ENCODE data around the gene SYCN. TPM values are rescaled to one million over a fixed set of nuclear protein-coding genes. Genes with fewer than 3 reads are reported as not detected.
"Not testable (repeated sequence)": the region's sequence is repeated elsewhere in the genome, so short reads cannot be mapped to it uniquely, and the experiment has no call there.

SYCN gene
- not detected for total RNA-seq

GRCh38 chr19:39203372-39204341, at the start of gene SYCN:
TSS of gene SYCN (minus strand) at chr19:39204263. CDS start at chr19:39204254, 9 bp downstream.
- WGBS, 10 experiments = 0 to 15% (median 14%) methylated on average over 3 to 16 of the region's 57 CpGs; no CpG with 5 or more reads in 7 of the 10 experiments
- in situ Hi-C loops (cut with MboI; ENCODE audit: low pct_unique_long_range_greater_than_20kb in 2 of 9, low sequenced_read_pairs in 9 of 9, unreplicated experiment in 9 of 9) = no loop called here
- ATAC-seq (replicated peaks in 6 of 8) = no peak
- H3K4me1 ChIP-seq (replicated peaks in 1 of 2) = peaks cover 2 to 6% of the 10 kb centered on the region in 2 donors
- no peak within 1 kb of the TSS for H3K27ac ChIP-seq
- H3K4me3 ChIP-seq = no peak within 1 kb of the TSS

GRCh38 chr19:39253374-39254149, 49.5 kb upstream of the SYCN start:
- Histone ChIP-seq H3K4me1 (replicated peaks in 1 of 2) (peaks cover 6% of the 10 kb centered on the region in 2 donors), H3K4me3 (no peak overlapping the region), H3K27ac (no peak overlapping the region)
- 32 to 84% (median 59%) methylated on average over 3 to 6 of the region's 8 CpGs; no CpG with 5 or more reads in 1 of the 10 experiments for WGBS, 10 experiments
- in situ Hi-C loops (cut with MboI; ENCODE audit: low pct_unique_long_range_greater_than_20kb in 2 of 9, low sequenced_read_pairs in 9 of 9, unreplicated experiment in 9 of 9) = no loop called here
- no peak for ATAC-seq (replicated peaks in 6 of 8)

- Histone ChIP-seq H3K4me1 (replicated peaks in 1 of 2) (no peaks in the 10 kb centered on the region), H3K4me3 (no peak overlapping the region), H3K27ac (no peak overlapping the region)
- in situ Hi-C loops (cut with MboI; ENCODE audit: low pct_unique_long_range_greater_than_20kb in 2 of 9, low sequenced_read_pairs in 9 of 9, unreplicated experiment in 9 of 9) = no loop called here
- WGBS, 10 experiments = 5 to 67% (median 46%) methylated on average over 1 to 3 of the region's 3 CpGs; no CpG with 5 or more reads in 2 of the 10 experiments
- ATAC-seq (replicated peaks in 6 of 8) = no peak
Observed at GRCh38 chr19:39252458-39252857, 48.4 kb upstream of the SYCN start.

- Histone ChIP-seq H3K27ac (no peak overlapping the region), H3K4me3 (no peak overlapping the region), H3K4me1 (replicated peaks in 1 of 2) (no peaks in the 10 kb centered on the region)
- WGBS, 10 experiments = 17 to 79% (median 42%) methylated on average over 2 to 3 of the region's 3 CpGs
- no peak for ATAC-seq (replicated peaks in 6 of 8)
- in situ Hi-C loops (cut with MboI; ENCODE audit: low pct_unique_long_range_greater_than_20kb in 2 of 9, low sequenced_read_pairs in 9 of 9, unreplicated experiment in 9 of 9) = no loop called here
Observed at GRCh38 chr19:39251846-39252245, 47.8 kb upstream of the SYCN start.

- 25 to 83% (median 63%) methylated on average over 1 to 4 of the region's 5 CpGs; no CpG with 5 or more reads in 2 of the 10 experiments for WGBS, 10 experiments
- in situ Hi-C loops (cut with MboI; ENCODE audit: low pct_unique_long_range_greater_than_20kb in 2 of 9, low sequenced_read_pairs in 9 of 9, unreplicated experiment in 9 of 9) = no loop called here
- no peak for ATAC-seq (replicated peaks in 6 of 8)
Observed at GRCh38 chr19:39251081-39251480, 47.0 kb upstream of the SYCN start.

GRCh38 chr19:39248806-39249205, 44.7 kb upstream of the SYCN start, which contains the start of gene IFNL4:
TSS of gene IFNL4 (minus strand) at chr19:39248856.
- peak within 1 kb of the TSS in 1 of 5 donors; percentile 6 for H3K4me3 ChIP-seq
- H3K4me1 ChIP-seq (replicated peaks in 1 of 2) = no peaks in the 10 kb centered on the region
- ATAC-seq (replicated peaks in 6 of 8) = no peak
- H3K27ac ChIP-seq = no peak within 1 kb of the TSS
- 20 to 53% (median 35%) methylated on average over 3 to 8 of the region's 13 CpGs; no CpG with 5 or more reads in 5 of the 10 experiments for WGBS, 10 experiments
- in situ Hi-C loops (cut with MboI; ENCODE audit: low pct_unique_long_range_greater_than_20kb in 2 of 9, low sequenced_read_pairs in 9 of 9, unreplicated experiment in 9 of 9) = no loop called here

More at GRCh38 chr19:39251081-39251480, 47.0 kb upstream of the SYCN start:
- Histone ChIP-seq H3K4me1 (replicated peaks in 1 of 2) (no peaks in the 10 kb centered on the region), H3K4me3 (no peak overlapping the region), H3K27ac (no peak overlapping the region)

- H3K4me1 ChIP-seq (replicated peaks in 1 of 2) = no peaks in the 10 kb centered on the region
- no peak overlapping the region for H3K27ac ChIP-seq
- ATAC-seq (replicated peaks in 6 of 8) = peak; percentile 60 to 90 (median 84)
- WGBS, 10 experiments = 2 to 30% (median 9%) methylated on average over 4 to 12 of the region's 92 CpGs; no CpG with 5 or more reads in 7 of the 10 experiments
- peak overlapping the region in 1 of 5 donors; percentile 6 for H3K4me3 ChIP-seq
- in situ Hi-C loops (cut with MboI; ENCODE audit: low pct_unique_long_range_greater_than_20kb in 2 of 9, low sequenced_read_pairs in 9 of 9, unreplicated experiment in 9 of 9) = no loop called here
Observed at GRCh38 chr19:39247701-39248664, 43.9 kb upstream of the SYCN start.

- peak overlapping the region in 2 of 5 donors; percentile 6 to 16 for H3K4me3 ChIP-seq
- H3K27ac ChIP-seq = no peak overlapping the region
- no peaks in the 10 kb centered on the region for H3K4me1 ChIP-seq (replicated peaks in 1 of 2)
- peak; percentile 19 to 83 (median 72) for ATAC-seq (replicated peaks in 6 of 8)
- in situ Hi-C loops (cut with MboI; ENCODE audit: low pct_unique_long_range_greater_than_20kb in 2 of 9, low sequenced_read_pairs in 9 of 9, unreplicated experiment in 9 of 9) = no loop called here
- WGBS, 10 experiments = 20% methylated on average over 1 of the region's 42 CpGs; no CpG with 5 or more reads in 9 of the 10 experiments
Observed at GRCh38 chr19:39246951-39247669, 43.0 kb upstream of the SYCN start.

GRCh38 chr19:39245166-39245565, 41.1 kb upstream of the SYCN start:
- H3K4me1 ChIP-seq (replicated peaks in 1 of 2); H3K27ac ChIP-seq; in situ Hi-C loops (cut with MboI; ENCODE audit: low pct_unique_long_range_greater_than_20kb in 2 of 9, low sequenced_read_pairs in 9 of 9, unreplicated experiment in 9 of 9); H3K4me3 ChIP-seq: not testable (repeated sequence)
- ATAC-seq (replicated peaks in 6 of 8) = peak in 2 of 8 experiments; percentile 12 to 56
- no CpG with 5 or more reads among the region's 1 CpG for WGBS, 10 experiments

- H3K27ac ChIP-seq; ATAC-seq (replicated peaks in 6 of 8); in situ Hi-C loops (cut with MboI; ENCODE audit: low pct_unique_long_range_greater_than_20kb in 2 of 9, low sequenced_read_pairs in 9 of 9, unreplicated experiment in 9 of 9); H3K4me1 ChIP-seq (replicated peaks in 1 of 2); H3K4me3 ChIP-seq: not testable (repeated sequence)
- WGBS, 10 experiments = no CpG with 5 or more reads among the region's 12 CpGs
Observed at GRCh38 chr19:39244410-39245100, 40.5 kb upstream of the SYCN start, which contains the start of gene IFNL3. TSS of gene IFNL3 (minus strand) at chr19:39245006. CDS start at chr19:39244967, 39 bp downstream.

GRCh38 chr19:39243741-39244140, 39.7 kb upstream of the SYCN start:
- H3K4me1 ChIP-seq (replicated peaks in 1 of 2); H3K4me3 ChIP-seq; H3K27ac ChIP-seq; ATAC-seq (replicated peaks in 6 of 8); in situ Hi-C loops (cut with MboI; ENCODE audit: low pct_unique_long_range_greater_than_20kb in 2 of 9, low sequenced_read_pairs in 9 of 9, unreplicated experiment in 9 of 9): not testable (repeated sequence)
- WGBS, 10 experiments = no CpG with 5 or more reads among the region's 13 CpGs
